ENCODE data around the gene CBX4.
"Not testable (repeated sequence)": the region's sequence is repeated elsewhere in the genome, so short reads cannot be mapped to it uniquely, and the experiment has no call there.

CBX4 gene

GRCh38 chr17:79865351-79866210 is 26.3 kb upstream of the CBX4 start:
- no peak for DNase-seq (ENCODE audit: low spot score)
- Mint-ChIP-seq H3K27me3 (ENCODE audit: low read depth) (peaks cover 3% of the 10 kb centered on the region), H3K9me3 (no peaks in the 10 kb centered on the region), H3K27ac (no peak overlapping the region), H3K4me1 (ENCODE audit: low read depth) (peaks cover 4% of the 10 kb centered on the region), H3K36me3 (ENCODE audit: low read depth) (no peaks in the 10 kb centered on the region), H3K4me3 (no peak overlapping the region)

- peaks cover 3% of the 10 kb centered on the region for H3K27me3 Mint-ChIP-seq (ENCODE audit: low read depth)
- H3K36me3 Mint-ChIP-seq (ENCODE audit: low read depth), result no peaks in the 10 kb centered on the region
- no peak for DNase-seq (ENCODE audit: low spot score)
- H3K9me3 Mint-ChIP-seq, result no peaks in the 10 kb centered on the region
- H3K27ac Mint-ChIP-seq, result no peak overlapping the region
- H3K4me3 Mint-ChIP-seq, result no peak overlapping the region
- H3K4me1 Mint-ChIP-seq (ENCODE audit: low read depth), result peaks cover 4% of the 10 kb centered on the region
These were observed 25.5 kb upstream of the CBX4 start for GRCh38 chr17:79864617-79865250.

DNA sequence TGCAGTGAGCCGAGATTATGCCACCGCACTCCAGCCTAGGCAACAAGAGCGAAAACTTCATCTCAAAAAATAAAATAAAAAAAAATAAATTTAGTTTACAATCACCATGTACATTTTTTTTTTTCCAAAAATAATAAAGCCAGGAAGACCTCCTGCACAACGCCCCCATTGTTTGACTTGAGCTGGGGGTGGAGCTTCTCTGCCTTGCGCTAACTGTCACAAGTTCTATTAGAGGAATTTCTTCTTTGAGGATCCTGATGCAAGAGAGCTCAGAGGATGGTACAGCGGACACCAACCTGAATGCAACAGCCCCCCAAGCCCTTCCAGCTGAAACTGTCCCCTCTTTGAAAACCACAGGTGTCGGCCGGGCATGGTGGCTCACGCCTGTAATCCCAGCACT is 24.9 kb upstream of the CBX4 start:
- Mint-ChIP-seq H3K9me3 (no peaks in the 10 kb centered on the region), H3K27ac (no peak overlapping the region), H3K4me1 (ENCODE audit: low read depth) (peaks cover 4% of the 10 kb centered on the region), H3K36me3 (ENCODE audit: low read depth) (no peaks in the 10 kb centered on the region), H3K27me3 (ENCODE audit: low read depth) (peaks cover 3% of the 10 kb centered on the region), H3K4me3 (no peak overlapping the region)
- no peak for DNase-seq (ENCODE audit: low spot score)

DNA sequence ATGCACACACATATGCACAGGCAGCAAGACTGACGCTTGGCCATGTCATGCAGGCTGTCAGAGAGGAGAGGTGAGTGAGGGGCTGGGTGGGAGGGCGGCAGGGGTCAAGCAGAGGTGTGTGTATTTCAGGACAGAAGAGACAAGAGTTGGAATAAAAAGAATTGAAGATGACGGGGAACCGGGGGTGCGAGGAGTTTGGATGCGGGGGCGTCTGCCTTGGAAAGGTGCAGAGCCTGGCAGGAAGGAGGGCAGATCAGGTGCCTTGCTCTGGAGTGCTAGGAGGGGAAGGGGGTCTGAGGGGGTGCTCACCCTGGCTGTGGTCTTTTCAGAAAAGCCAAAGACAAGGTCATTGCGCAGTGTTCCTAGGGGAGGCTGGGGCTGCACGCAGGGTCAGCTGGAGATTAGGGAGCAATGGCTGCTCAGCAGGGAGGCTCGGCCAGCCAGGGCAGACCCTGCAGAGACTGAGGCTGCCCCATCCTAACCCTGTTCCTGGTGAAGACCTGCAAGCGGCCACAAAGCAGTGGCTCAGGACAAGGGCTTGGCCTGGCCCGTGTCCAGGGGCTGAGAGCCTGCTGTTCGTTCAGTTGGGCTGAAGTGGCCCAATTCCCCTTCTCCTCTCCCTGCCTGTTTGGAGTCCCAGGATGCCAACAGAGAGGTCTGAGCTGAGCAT is 23.7 kb upstream of the CBX4 start:
- Mint-ChIP-seq H3K36me3 (ENCODE audit: low read depth) (no peaks in the 10 kb centered on the region), H3K9me3 (no peaks in the 10 kb centered on the region), H3K27me3 (ENCODE audit: low read depth) (peaks cover 6% of the 10 kb centered on the region), H3K4me3 (no peak overlapping the region), H3K27ac (no peak overlapping the region), H3K4me1 (ENCODE audit: low read depth) (peaks cover 4% of the 10 kb centered on the region)
- DNase-seq (ENCODE audit: low spot score), result no peak

DNA sequence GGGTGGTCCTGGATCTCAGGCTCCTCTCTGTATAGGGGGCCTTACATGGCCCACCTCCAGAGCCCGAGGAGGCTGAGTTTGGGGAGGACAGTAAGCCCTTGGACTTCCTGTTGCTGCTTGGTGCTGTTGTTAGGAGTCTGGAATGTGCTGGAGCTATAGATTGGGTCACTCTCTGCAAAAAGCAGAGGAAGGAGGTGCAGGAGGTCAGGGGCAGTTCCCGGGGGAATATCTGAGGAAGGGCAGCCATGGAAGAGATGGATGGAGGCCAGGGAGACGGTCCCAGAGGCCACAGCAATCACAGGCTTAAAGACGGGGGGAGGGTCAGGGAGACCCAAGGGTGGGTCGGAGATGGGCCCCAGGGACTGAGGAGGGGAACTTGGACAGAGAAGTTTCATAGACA is 23.0 kb upstream of the CBX4 start:
- H3K27me3 Mint-ChIP-seq (ENCODE audit: low read depth), result peaks cover 6% of the 10 kb centered on the region
- H3K27ac Mint-ChIP-seq, result no peak overlapping the region
- peaks cover 2% of the 10 kb centered on the region for H3K4me1 Mint-ChIP-seq (ENCODE audit: low read depth)
- H3K9me3 Mint-ChIP-seq, result no peaks in the 10 kb centered on the region
- no peak overlapping the region for H3K4me3 Mint-ChIP-seq
- no peak for DNase-seq (ENCODE audit: low spot score)
- no peaks in the 10 kb centered on the region for H3K36me3 Mint-ChIP-seq (ENCODE audit: low read depth)

GRCh38 chr17:79861413-79862216 is 22.4 kb upstream of the CBX4 start:
- Mint-ChIP-seq H3K9me3 (no peaks in the 10 kb centered on the region), H3K4me1 (ENCODE audit: low read depth) (no peaks in the 10 kb centered on the region), H3K4me3 (no peak overlapping the region), H3K27me3 (ENCODE audit: low read depth) (peaks cover 6% of the 10 kb centered on the region), H3K36me3 (ENCODE audit: low read depth) (no peaks in the 10 kb centered on the region), H3K27ac (no peak overlapping the region)
- no peak for DNase-seq (ENCODE audit: low spot score)

DNA sequence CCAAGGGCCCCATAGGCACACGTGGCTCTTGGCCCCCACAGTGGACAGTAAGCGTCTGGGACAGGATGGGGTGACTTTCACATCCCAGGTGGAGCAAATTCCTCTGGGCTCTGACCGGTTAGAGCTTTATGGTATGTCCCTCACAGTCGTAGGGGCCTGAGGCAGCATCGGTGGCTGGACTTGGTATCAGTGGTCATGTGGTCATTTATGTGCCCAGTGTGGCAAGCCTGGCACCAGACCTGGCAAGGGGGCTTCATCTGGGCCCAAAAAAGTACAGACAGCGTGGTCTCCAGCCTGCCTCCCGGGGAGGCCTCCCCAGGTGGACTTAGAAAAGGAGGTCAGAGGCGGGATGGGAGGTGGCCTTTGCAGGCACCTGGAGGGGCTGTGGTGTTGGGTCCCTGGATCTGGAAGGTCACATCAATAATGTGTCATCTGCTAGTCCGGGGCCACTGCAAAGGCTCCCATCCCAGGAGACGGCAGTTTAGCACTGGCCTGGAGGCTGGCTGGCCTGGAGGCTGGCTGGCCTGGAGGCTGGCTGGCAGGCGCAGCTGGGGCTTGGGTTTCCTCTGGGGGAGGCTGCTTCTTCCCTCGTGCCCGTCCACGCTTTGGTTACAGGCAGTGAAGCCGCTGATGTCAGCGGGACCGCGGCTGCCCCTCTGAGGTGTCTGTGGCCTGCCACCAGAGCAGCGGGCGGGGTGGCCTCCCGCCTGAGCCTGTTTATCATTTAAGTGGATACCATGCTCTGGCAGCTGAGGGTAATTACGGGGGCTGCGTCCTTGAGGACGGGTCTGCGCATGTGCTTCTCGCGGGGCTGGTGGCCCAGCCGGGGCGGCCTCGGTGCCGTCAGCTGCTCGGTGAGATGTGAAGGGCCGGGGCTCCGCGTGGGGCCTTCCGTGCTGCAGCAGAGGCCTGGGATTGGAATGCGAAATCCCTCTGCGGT is 20.7 kb upstream of the CBX4 start:
- no peaks in the 10 kb centered on the region for H3K36me3 Mint-ChIP-seq (ENCODE audit: low read depth)
- H3K9me3 Mint-ChIP-seq, result no peaks in the 10 kb centered on the region
- no peak for DNase-seq (ENCODE audit: low spot score)
- H3K4me3 Mint-ChIP-seq, result no peak overlapping the region
- no peak overlapping the region for H3K27ac Mint-ChIP-seq
- H3K27me3 Mint-ChIP-seq (ENCODE audit: low read depth), result peaks cover 6% of the 10 kb centered on the region
- H3K4me1 Mint-ChIP-seq (ENCODE audit: low read depth), result no peaks in the 10 kb centered on the region

GRCh38 chr17:79857095-79857494 is 17.9 kb upstream of the CBX4 start:
- H3K4me1 Mint-ChIP-seq (ENCODE audit: low read depth), result no peaks in the 10 kb centered on the region
- no peak for DNase-seq (ENCODE audit: low spot score)
- H3K4me3 Mint-ChIP-seq, result no peak overlapping the region
- H3K36me3 Mint-ChIP-seq (ENCODE audit: low read depth), result no peaks in the 10 kb centered on the region
- peaks cover 3% of the 10 kb centered on the region for H3K27me3 Mint-ChIP-seq (ENCODE audit: low read depth)
- H3K27ac Mint-ChIP-seq, result no peak overlapping the region
- H3K9me3 Mint-ChIP-seq, result no peaks in the 10 kb centered on the region

DNA sequence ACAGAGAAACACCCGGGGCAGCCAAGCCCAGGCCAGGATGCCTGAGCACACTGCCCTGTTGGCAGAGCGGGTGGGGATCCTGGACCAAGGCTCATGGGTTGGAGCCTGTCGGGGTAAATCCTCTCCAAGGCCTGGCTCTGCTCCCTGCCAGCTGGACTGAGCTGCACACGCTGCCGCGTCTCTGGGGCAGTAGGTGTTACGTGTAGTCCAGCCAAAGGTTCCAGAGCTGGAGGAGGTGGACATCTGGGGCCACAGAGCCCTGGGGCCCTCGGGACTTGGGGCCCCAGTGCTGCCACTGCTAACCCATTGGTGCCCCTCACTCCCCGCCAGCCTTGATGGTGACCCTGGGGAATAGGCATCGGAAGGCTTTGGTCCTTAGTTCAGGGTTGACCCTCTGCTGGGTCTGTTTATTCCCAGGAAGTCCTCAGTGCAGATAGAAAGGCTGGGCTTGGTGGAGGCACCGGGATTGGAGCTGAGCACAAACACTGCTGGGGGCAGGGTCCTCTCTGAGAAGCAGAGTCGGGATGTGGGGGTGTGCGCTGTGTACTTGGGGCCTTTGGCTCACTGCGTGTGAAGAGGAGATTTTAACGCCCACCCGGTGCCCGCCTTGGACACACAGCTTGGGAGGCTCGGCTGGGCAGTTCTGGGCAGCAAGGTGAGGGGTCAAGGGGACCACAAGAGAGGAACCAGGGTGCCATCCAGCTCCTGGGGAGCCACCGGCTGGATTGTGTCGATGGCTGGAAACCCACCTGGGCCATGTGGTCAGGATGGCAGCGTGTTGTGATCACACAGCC is 16.3 kb upstream of the CBX4 start:
- no peak overlapping the region for H3K27ac Mint-ChIP-seq
- no peaks in the 10 kb centered on the region for H3K9me3 Mint-ChIP-seq
- peaks cover 2% of the 10 kb centered on the region for H3K4me1 Mint-ChIP-seq (ENCODE audit: low read depth)
- H3K4me3 Mint-ChIP-seq, result no peak overlapping the region
- H3K27me3 Mint-ChIP-seq (ENCODE audit: low read depth), result peaks cover 4% of the 10 kb centered on the region
- no peak for DNase-seq (ENCODE audit: low spot score)
- no peaks in the 10 kb centered on the region for H3K36me3 Mint-ChIP-seq (ENCODE audit: low read depth)

DNA sequence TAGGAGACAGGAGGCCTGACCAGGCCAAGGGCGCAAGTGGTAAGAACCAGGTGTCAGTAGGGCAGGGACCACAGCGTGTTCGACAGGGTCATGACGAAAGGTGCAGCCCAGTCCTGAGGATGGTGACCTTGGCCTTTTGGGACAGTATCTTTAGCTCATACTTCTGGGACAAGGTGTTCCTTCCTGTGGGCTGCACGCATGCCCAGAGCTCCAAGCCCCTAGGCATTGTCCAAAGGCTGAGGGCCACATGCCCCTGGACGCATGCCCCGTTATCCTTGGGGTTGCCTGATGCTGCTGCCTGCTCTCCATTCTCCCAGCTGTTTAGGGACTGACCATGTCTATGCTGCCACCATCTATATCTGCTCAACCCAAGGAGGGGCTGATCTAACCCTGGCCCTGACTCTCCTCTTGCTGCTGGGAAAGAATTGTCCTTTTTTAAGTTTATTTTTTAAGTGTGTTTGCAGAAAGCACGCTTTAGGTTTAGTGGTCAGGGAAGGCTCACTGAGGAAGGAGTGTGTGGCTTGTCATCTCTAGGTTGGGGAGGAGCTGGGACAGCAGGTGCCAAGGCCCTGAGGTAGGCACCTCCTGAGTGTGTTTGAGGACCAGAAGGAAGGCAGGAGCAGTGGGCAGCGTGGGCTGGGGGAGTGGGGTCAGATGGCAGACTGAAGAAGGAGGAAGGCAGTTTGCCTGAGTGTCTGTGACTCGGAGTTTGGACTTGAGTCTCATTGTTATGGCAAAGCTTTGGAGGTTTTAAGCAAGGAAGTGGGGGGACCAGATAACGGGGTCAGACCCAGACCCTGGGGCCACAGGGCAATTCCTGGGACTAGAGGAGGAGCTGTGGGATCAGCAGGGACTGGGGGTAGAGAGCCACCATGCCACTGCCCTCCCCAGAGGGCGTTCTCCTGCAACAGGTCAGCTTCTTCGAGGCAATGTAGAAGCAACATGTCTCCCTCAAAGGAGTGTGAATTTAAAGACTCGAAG is 15.1 kb upstream of the CBX4 start:
- no peaks in the 10 kb centered on the region for H3K36me3 Mint-ChIP-seq (ENCODE audit: low read depth)
- no peak overlapping the region for H3K4me3 Mint-ChIP-seq
- no peaks in the 10 kb centered on the region for H3K9me3 Mint-ChIP-seq
- DNase-seq (ENCODE audit: low spot score), result no peak
- no peak overlapping the region for H3K27ac Mint-ChIP-seq
- H3K27me3 Mint-ChIP-seq (ENCODE audit: low read depth), result peaks cover 5% of the 10 kb centered on the region
- H3K4me1 Mint-ChIP-seq (ENCODE audit: low read depth), result peaks cover 2% of the 10 kb centered on the region

- not testable (repeated sequence) for H3K4me3 Mint-ChIP-seq; DNase-seq (ENCODE audit: low spot score); H3K4me1 Mint-ChIP-seq (ENCODE audit: low read depth); H3K27me3 Mint-ChIP-seq (ENCODE audit: low read depth); H3K9me3 Mint-ChIP-seq; H3K27ac Mint-ChIP-seq; H3K36me3 Mint-ChIP-seq (ENCODE audit: low read depth)
These were observed 13.9 kb upstream of the CBX4 start for GRCh38 chr17:79853168-79853567.

All from T-helper 2 cell treated with Interferon-gamma antibody and Interleukin-4, amounts not matched to agents 5 μg/mL and 100 μg/mL, for 36 hours (primary cell).